HG02852 (cell line): ENCODE results near the gene CADPS2.

Source experiments
- ATAC-seq: cut with Tn5 transposase; IDR thresholded peaks from one replicate; pipeline ENCODE4 v1.9.1; 2021; ENCODE audit warnings: mild to moderate bottlenecking, moderate library complexity; ENCODE audit not compliant: unreplicated experiment

The CADPS2 gene

GRCh38 chr7:122467661-122468449 is 418.4 kb downstream of the CADPS2 start:
- no peak for ATAC-seq

- ATAC-seq, result no peak
Observed at GRCh38 chr7:122465296-122465695, 421.0 kb downstream of the CADPS2 start.

GRCh38 chr7:122463631-122464030 is 422.6 kb downstream of the CADPS2 start:
- no peak for ATAC-seq

GRCh38 chr7:122460936-122461335 is 425.3 kb downstream of the CADPS2 start:
- ATAC-seq, result no peak

- ATAC-seq, result no peak
Observed at GRCh38 chr7:122457969-122458368, 428.3 kb downstream of the CADPS2 start.

GRCh38 chr7:122457325-122457724 is 428.9 kb downstream of the CADPS2 start:
- ATAC-seq, result no peak

GRCh38 chr7:122454776-122455507 is 431.3 kb downstream of the CADPS2 start:
- no peak for ATAC-seq

- ATAC-seq, result no peak
Observed at GRCh38 chr7:122453432-122453831, 432.8 kb downstream of the CADPS2 start.

- ATAC-seq, result no peak
Observed at GRCh38 chr7:122448893-122449589, 437.2 kb downstream of the CADPS2 start.

- ATAC-seq, result no peak
Observed at GRCh38 chr7:122442929-122443328, 443.3 kb downstream of the CADPS2 start.

- ATAC-seq, result no peak
Observed at GRCh38 chr7:122438492-122438891, 447.8 kb downstream of the CADPS2 start.

- no peak for ATAC-seq
Observed at GRCh38 chr7:122438006-122438405, 448.3 kb downstream of the CADPS2 start.

GRCh38 chr7:122433765-122434164 is 452.5 kb downstream of the CADPS2 start:
- ATAC-seq, result no peak

GRCh38 chr7:122430710-122431109 is 455.6 kb downstream of the CADPS2 start:
- no peak for ATAC-seq

- ATAC-seq, result no peak
Observed at GRCh38 chr7:122429926-122430325, 456.3 kb downstream of the CADPS2 start.

- ATAC-seq, result no peak
Observed at GRCh38 chr7:122425731-122426130, 460.5 kb downstream of the CADPS2 start.

- no peak for ATAC-seq
Observed at GRCh38 chr7:122423591-122423990, 462.7 kb downstream of the CADPS2 start.

- no peak for ATAC-seq
Observed at GRCh38 chr7:122416336-122416735, 469.9 kb downstream of the CADPS2 start.

- ATAC-seq, result no peak
Observed at GRCh38 chr7:122415510-122415909, 470.8 kb downstream of the CADPS2 start.

GRCh38 chr7:122413339-122413738 is 472.9 kb downstream of the CADPS2 start:
- ATAC-seq, result no peak

- no peak for ATAC-seq
Observed at GRCh38 chr7:122412883-122413282, 473.4 kb downstream of the CADPS2 start.

- ATAC-seq, result no peak
Observed at GRCh38 chr7:122412441-122412840, 473.8 kb downstream of the CADPS2 start.
